ENCODE data around the gene C6orf132. TPM values are rescaled to one million over a fixed set of nuclear protein-coding genes. Genes with fewer than 3 reads are reported as not detected.
A peak's percentile ranks its signal among the peaks of the same experiment; 100 is the strongest.

The C6orf132 gene
- total and polyA plus RNA-seq, 2 of the 8 experiments (the other 6 are each of a cell fraction or from before 2014, with no cell fraction given) = 31.5 to 64.0 TPM

DNA sequence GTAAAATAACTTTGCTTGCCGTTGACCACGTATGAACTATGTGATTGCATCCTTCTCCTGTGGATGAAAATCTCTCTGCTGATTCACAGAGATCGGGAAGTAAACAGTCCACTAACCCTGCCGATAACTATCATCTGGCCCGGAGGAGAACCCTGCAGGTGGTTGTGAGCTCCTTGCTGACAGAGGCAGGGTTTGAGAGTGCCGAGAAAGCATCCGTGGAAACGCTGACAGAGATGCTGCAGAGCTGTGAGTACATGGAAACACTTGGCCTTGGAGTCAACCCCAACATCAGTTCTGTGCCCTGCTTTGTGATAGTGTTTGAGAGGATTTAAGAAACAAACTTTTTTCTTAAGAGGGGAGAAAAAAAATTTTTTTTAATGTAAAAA, 91.2 kb downstream of the C6orf132 start:
- H2AFZ ChIP-seq (ENCODE audit: low read length) = no peak overlapping the region; the same call in 1 of the 2 replicates
- peaks cover 7 to 13% (median 9%) of the 10 kb centered on the region in 4 experiments for H3K4me1 ChIP-seq (replicated peaks in 1 of 4; ENCODE audit: control insufficient read depth in 3 of 4, insufficient read depth in 4 of 4, low read length in 3 of 4)
- no peak overlapping the region for H2BK20ac ChIP-seq (ENCODE audit: low read length)
- no peak overlapping the region for H3K4ac ChIP-seq (replicated peaks; ENCODE audit: insufficient read length, low read depth, low read length)
- no peaks in the 10 kb centered on the region for H3K79me1 ChIP-seq (ENCODE audit: low read depth, low read length)
- H3K4me2 ChIP-seq (ENCODE audit: insufficient read depth in 1 of 2, low read depth in 2 of 2, low read length in 2 of 2) = peak overlapping the region; percentile 66 to 72
- H3K14ac ChIP-seq (ENCODE audit: insufficient read length) = no peak overlapping the region
- no peak overlapping the region for H4K5ac ChIP-seq (ENCODE audit: insufficient read length, low read depth, low read length)
- H3K79me2 ChIP-seq (ENCODE audit: control insufficient read depth in 1 of 2, insufficient read depth in 2 of 2, low read length in 2 of 2) = peaks cover 0 to 6% of the 10 kb centered on the region in 2 experiments; a peak in 1 of 4 replicates
- peak overlapping the region; percentile 85 to 99 (median 90); a peak in 7 of 8 replicates for H3K4me3 ChIP-seq (ENCODE audit: extremely low read depth in 1 of 4, insufficient read depth in 2 of 4, low read depth in 3 of 4, low read length in 4 of 4)
- no peak overlapping the region for H3K27ac ChIP-seq (ENCODE audit: low read depth, low read length)
- H2AK5ac ChIP-seq (ENCODE audit: low read depth, low read length) = peak overlapping the region; percentile 91; the same call in 1 of the 2 replicates
- H3K27me3 ChIP-seq (replicated peaks in 1 of 4; ENCODE audit: control insufficient read depth in 3 of 4, extremely low read depth in 1 of 4, insufficient read depth in 3 of 4, low read length in 3 of 4) = peaks cover 32 to 37% (median 35%) of the 10 kb centered on the region in 4 experiments
- H2BK15ac ChIP-seq (ENCODE audit: low read length) = no peak overlapping the region
- H3K23me2 ChIP-seq (ENCODE audit: low read depth, low read length) = peaks cover 10% of the 10 kb centered on the region
- no peak for FAIRE-seq
- no peak overlapping the region for H2BK5ac ChIP-seq (ENCODE audit: low read depth, low read length)
- ChIA-PET CTCF (ENCODE audit: partially characterized antibody) (interaction anchor here (1.0 to 11.7 kb wide), 5 partner anchors 11 to 282 kb away, joined by 3 to 108 read pairs (median 6); partner anchors contain the start of gene TOMM6), POLR2A (ENCODE audit: partially characterized antibody) (interaction anchor here (0.6 to 15.0 kb wide), 34 partner anchors 8 to 285 kb away, joined by 3 to 157 read pairs (median 4); partner anchors contain the start of genes BYSL, C6orf132, CCND3 and MED20)
- no peak overlapping the region for H3K56ac ChIP-seq (replicated peaks; ENCODE audit: insufficient read length, low read depth, low read length)
- peak overlapping the region in 3 of 4 experiments; percentile 22 to 38 (median 25); a peak in 4 of 7 replicates for H3K9ac ChIP-seq (replicated peaks in 1 of 4; ENCODE audit: extremely low read depth in 1 of 4, low read depth in 3 of 4, low read length in 3 of 4)
- no peak overlapping the region for H3K18ac ChIP-seq (ENCODE audit: extremely low read depth, low read length)
- peaks cover 0 to 5% of the 10 kb centered on the region in 2 experiments for H4K20me1 ChIP-seq (replicated peaks in 1 of 2; ENCODE audit: control insufficient read depth in 1 of 2, insufficient read depth in 2 of 2, low read length in 2 of 2)
- no peak overlapping the region for H4K91ac ChIP-seq (replicated peaks; ENCODE audit: insufficient read length, low read length)
- H3K36me3 ChIP-seq (ENCODE audit: control insufficient read depth in 2 of 4, insufficient read depth in 4 of 4, low read length in 3 of 4) = peaks cover 8 to 23% (median 18%) of the 10 kb centered on the region in 4 experiments
- WGBS, 2 experiments (ENCODE audit: extremely low coverage in 1 of 2, insufficient coverage in 1 of 2, insufficient read length in 1 of 2, insufficient replicate concordance in 2 of 2, low coverage in 1 of 2, low lambda C conversion rate in 2 of 2, missing lambda C conversion rate in 1 of 2) = 72% methylated on average over 8 of the region's 8 CpGs; no CpG with 5 or more reads in 1 of the 2 experiments
- no peak for DNase-seq (ENCODE audit: low read depth in 1 of 2, low spot score in 2 of 2)
- no peak for TF ChIP-seq TEAD4 (IDR thresholded peaks at IDR 0.05; ENCODE audit: low read depth, low read length)
- TF ChIP-seq CREB1 (IDR thresholded peaks at IDR 0.05) = no peak
- TF ChIP-seq POU5F1 (IDR thresholded peaks at IDR 0.05; ENCODE audit: low read depth, low read length) = no peak
- no peak for TF ChIP-seq SP2 (IDR thresholded peaks at IDR 0.05; ENCODE audit: low read length)
- no peak for TF ChIP-seq ZNF274 (IDR thresholded peaks at IDR 0.05; ENCODE audit: borderline replicate concordance, extremely low read depth, low read length)
- TF ChIP-seq POLR2AphosphoS5 (IDR thresholded peaks at IDR 0.05; ENCODE audit: low read depth, low read length) = no peak
- no peak for TF ChIP-seq YY1 (IDR thresholded peaks at IDR 0.05; ENCODE audit: low read depth, low read length)
- no peak for TF ChIP-seq SRF (IDR thresholded peaks at IDR 0.05; ENCODE audit: low read depth, low read length)
- no peak for TF ChIP-seq RAD21 (IDR thresholded peaks at IDR 0.05 in 1 of 2, conservative IDR thresholded peaks at IDR 0.05 in 1 of 2; ENCODE audit: low read depth in 2 of 2, low read length in 2 of 2)
- no peak for TF ChIP-seq CTBP2 (IDR thresholded peaks at IDR 0.05; ENCODE audit: borderline replicate concordance, insufficient read depth, insufficient read length, low read length)
- no peak for TF ChIP-seq FOSL1 (IDR thresholded peaks at IDR 0.05; ENCODE audit: insufficient read depth, low read depth, low read length)
- no peak for TF ChIP-seq MAFK (IDR thresholded peaks at IDR 0.05; ENCODE audit: low read depth, low read length)
- no peak for TF ChIP-seq JUND (IDR thresholded peaks at IDR 0.05; ENCODE audit: low read length)
- TF ChIP-seq SP1 (IDR thresholded peaks at IDR 0.05; ENCODE audit: low read depth, low read length) = no peak
- no peak overlapping the region for H4K8ac ChIP-seq (ENCODE audit: extremely low read depth, insufficient read depth, low read length)
- H3K9me3 ChIP-seq (ENCODE audit: insufficient read depth in 2 of 2, low read depth in 1 of 2, low read length in 1 of 2) = no peaks in the 10 kb centered on the region
- H3K23ac ChIP-seq (ENCODE audit: insufficient read length) = no peak overlapping the region
- H2BK120ac ChIP-seq (replicated peaks; ENCODE audit: low read depth, low read length) = no peak overlapping the region
- H2BK12ac ChIP-seq (ENCODE audit: low read depth, low read length) = 0 out of 2 replicates have a peak overlapping the region, but pooled peaks have one; percentile 43

Data from H1 (cell line).